Measurements from ENCODE around the gene MANBA.

GRCh38 chr4:102723511-102723910, 37.3 kb downstream of the MANBA start:
- TF ChIP-seq CTCF (conservative IDR thresholded peaks at IDR 0.05; ENCODE audit: low read length) (no peak), EZH2phosphoT487 (IDR thresholded peaks at IDR 0.05; ENCODE audit: borderline replicate concordance) (no peak)

Data from Loucy (cell line).